HepG2 (cell line): Measurements from ENCODE around the gene TM4SF5. TPM values are rescaled to one million over a fixed set of nuclear protein-coding genes. Genes with fewer than 3 reads are reported as not detected.
A peak's percentile ranks its signal among the peaks of the same experiment; 100 is the strongest.

Source experiments
- BCL6 ChIP-seq: IDR thresholded peaks from 2 replicates; pipeline ENCODE4 v1.6.1; 2016; ENCODE audit warnings: missing genetic modification reagents, missing compliant biosample characterization
- CENPT ChIP-seq: sonication (generic); formaldehyde crosslinking; IDR thresholded peaks from 2 replicates; pipeline ENCODE4 v1.8.0; 2022; ENCODE audit warnings: low read depth, mild to moderate bottlenecking, moderate library complexity, missing genetic modification reagents
- NFIB ChIP-seq: sonication (generic); formaldehyde crosslinking; IDR thresholded peaks from 2 replicates; pipeline ENCODE4 v1.9.0; 2021; ENCODE audit warnings: missing genetic modification reagents, mild to moderate bottlenecking, borderline replicate concordance
- SP4 ChIP-seq: sonication (generic); formaldehyde crosslinking; IDR thresholded peaks from 2 replicates; pipeline ENCODE4 v1.8.1; 2023; ENCODE audit warnings: mild to moderate bottlenecking, missing genetic modification reagents
- ZBTB42 ChIP-seq: sonication (generic); formaldehyde crosslinking; IDR thresholded peaks from 2 replicates; pipeline ENCODE4 v1.5.0; 2020; ENCODE audit warnings: mild to moderate bottlenecking, missing genetic modification reagents
- ZMYM2 ChIP-seq: sonication (generic); formaldehyde crosslinking; IDR thresholded peaks from 2 replicates; pipeline ENCODE4 v1.8.0; 2022; ENCODE audit warnings: mild to moderate bottlenecking, missing genetic modification reagents
- ZNF333 ChIP-seq: sonication (generic); formaldehyde crosslinking; IDR thresholded peaks from 2 replicates; pipeline ENCODE4 v1.4.0; 2020; ENCODE audit warnings: mild to moderate bottlenecking, missing genetic modification reagents, borderline replicate concordance
- ZNF672 ChIP-seq: sonication (generic); formaldehyde crosslinking; IDR thresholded peaks from 2 replicates; pipeline ENCODE4 v1.8.1; 2022; ENCODE audit warnings: missing genetic modification reagents
- polyA plus RNA-seq, 8 experiments: library from polyadenylated mRNA; depleted of rRNA in 3 of 8; stranded (reverse) in 7 of 8; unstranded in 1 of 8; fragments of >200 nt; fragmentation: Illumina TruSeq in 4 of 8; extraction: Trizol in 4 of 8; gene quantifications; 2 replicates each; pipeline versions ENCODE4 v1.2.1 to v1.2.3, GENCODE V29; 2011 to 2016; ENCODE audit warnings: low read depth in 4 of 8, missing spikeins in 1 of 8, mixed read lengths in 1 of 8; ENCODE audit not compliant: insufficient read depth in 1 of 8
- total RNA-seq, 5 experiments: library from RNA; depleted of rRNA; stranded (reverse); fragments of >200 nt; fragmentation: Illumina TruSeq; extraction: Trizol; gene quantifications; 2 replicates each; pipeline ENCODE4 v1.2.3, GENCODE V29; 2016; ENCODE audit warnings: low read depth in 1 of 5
- TF ChIP-seq, protein P1 (sequence below): sonication (generic); formaldehyde crosslinking; IDR thresholded peaks from 2 replicates; pipeline ENCODE4 v1.4.0; 2020; ENCODE audit warnings: missing genetic modification reagents
- TF ChIP-seq, protein P2 (sequence below): sonication (generic); formaldehyde crosslinking; IDR thresholded peaks from 2 replicates; pipeline ENCODE4 v1.4.0; 2020; ENCODE audit warnings: mild to moderate bottlenecking, low read depth, missing genetic modification reagents
- TF ChIP-seq, protein P3 (sequence below): sonication (generic); formaldehyde crosslinking; IDR thresholded peaks from 2 replicates; pipeline ENCODE4 v1.5.1; 2020; ENCODE audit warnings: mild to moderate bottlenecking, missing genetic modification reagents, borderline replicate concordance
- TF ChIP-seq, protein P4 (sequence below): sonication (generic); formaldehyde crosslinking; IDR thresholded peaks from 2 replicates; pipeline ENCODE4 v1.4.0; 2020; ENCODE audit warnings: mild to moderate bottlenecking, missing genetic modification reagents
- TF ChIP-seq, protein P5 (sequence below): sonication (generic); IDR thresholded peaks from 2 replicates; pipeline ENCODE4 v1.6.1; 2016; ENCODE audit warnings: low read depth, borderline replicate concordance
- TF ChIP-seq, protein P6 (sequence below): sonication (generic); formaldehyde crosslinking; IDR thresholded peaks from 2 replicates; pipeline ENCODE4 v1.5.0; 2020; ENCODE audit warnings: mild to moderate bottlenecking, missing genetic modification reagents, borderline replicate concordance
- TF ChIP-seq, protein P7 (sequence below): sonication (generic); formaldehyde crosslinking; IDR thresholded peaks from 2 replicates; pipeline ENCODE4 v1.5.1; 2020; ENCODE audit warnings: mild to moderate bottlenecking, missing genetic modification reagents
- TF ChIP-seq, protein P8 (sequence below): sonication (generic); formaldehyde crosslinking; IDR thresholded peaks from 2 replicates; pipeline ENCODE4 v1.8.1; 2023; ENCODE audit warnings: mild to moderate bottlenecking, moderate library complexity, missing genetic modification reagents

Gene TM4SF5
- total and polyA plus RNA-seq, 2 of the 13 experiments (the other 11 are each of a cell fraction or from before 2014, with no cell fraction given), result 30.1 to 126 TPM

DNA sequence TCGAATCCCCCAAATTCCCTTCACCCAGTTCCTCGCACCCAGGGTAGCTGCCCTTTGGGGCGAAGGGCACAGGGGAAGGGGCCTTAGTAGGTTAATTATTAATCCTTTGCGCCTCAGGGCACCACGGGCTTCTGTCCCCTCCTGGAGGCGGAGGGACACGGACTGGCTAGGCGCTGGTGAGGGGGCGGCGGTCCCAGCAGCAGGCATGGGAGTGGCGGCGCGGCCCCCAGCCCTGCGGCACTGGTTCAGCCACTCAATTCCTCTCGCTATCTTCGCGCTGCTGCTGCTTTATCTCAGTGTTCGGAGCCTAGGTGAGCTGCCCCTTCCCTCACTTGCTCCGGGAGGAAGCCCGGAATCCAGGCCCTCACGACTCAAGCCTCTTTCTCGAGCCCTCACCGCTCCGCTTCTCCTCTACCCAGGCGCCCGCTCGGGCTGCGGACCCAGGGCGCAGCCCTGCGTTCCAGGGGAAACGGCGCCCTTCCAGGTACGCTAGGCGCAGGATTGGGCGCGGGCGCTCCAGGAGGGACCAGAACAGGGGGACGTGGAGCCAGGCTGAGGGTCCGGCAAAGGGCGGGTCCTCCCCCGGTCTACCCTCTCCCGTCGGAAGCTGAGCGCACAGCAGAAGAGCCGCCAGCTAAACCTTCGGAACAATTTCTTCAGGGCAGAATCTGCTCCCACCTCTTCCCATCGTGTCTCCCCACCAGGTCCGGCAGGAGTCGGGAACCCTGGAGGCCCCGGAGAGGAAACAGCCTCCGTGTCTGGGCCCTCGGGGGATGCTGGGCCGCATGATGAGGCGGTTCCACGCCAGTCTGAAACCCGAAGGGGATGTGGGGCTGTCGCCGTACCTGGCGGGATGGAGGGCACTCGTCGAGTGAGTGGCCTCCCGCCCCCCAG is 17.4 kb downstream of the TM4SF5 start, which contains the start of gene GLTPD2 (continued):
- TF ChIP-seq, protein P1, sequence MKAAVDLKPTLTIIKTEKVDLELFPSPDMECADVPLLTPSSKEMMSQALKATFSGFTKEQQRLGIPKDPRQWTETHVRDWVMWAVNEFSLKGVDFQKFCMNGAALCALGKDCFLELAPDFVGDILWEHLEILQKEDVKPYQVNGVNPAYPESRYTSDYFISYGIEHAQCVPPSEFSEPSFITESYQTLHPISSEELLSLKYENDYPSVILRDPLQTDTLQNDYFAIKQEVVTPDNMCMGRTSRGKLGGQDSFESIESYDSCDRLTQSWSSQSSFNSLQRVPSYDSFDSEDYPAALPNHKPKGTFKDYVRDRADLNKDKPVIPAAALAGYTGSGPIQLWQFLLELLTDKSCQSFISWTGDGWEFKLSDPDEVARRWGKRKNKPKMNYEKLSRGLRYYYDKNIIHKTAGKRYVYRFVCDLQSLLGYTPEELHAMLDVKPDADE (CRISPR knock-in tag), result no peak
- TF ChIP-seq ZBTB42 (CRISPR knock-in tag) (no peak), CENPT (CRISPR knock-in tag) (no peak), ZNF333 (CRISPR knock-in tag) (no peak), SP4 (CRISPR knock-in tag) (peak; percentile 60; the same call in 1 of the 2 replicates), ZMYM2 (no peak), BCL6 (CRISPR knock-in tag) (peak; percentile 54), NFIB (CRISPR knock-in tag) (no peak), ZNF672 (no peak)
- TF ChIP-seq, protein P2, sequence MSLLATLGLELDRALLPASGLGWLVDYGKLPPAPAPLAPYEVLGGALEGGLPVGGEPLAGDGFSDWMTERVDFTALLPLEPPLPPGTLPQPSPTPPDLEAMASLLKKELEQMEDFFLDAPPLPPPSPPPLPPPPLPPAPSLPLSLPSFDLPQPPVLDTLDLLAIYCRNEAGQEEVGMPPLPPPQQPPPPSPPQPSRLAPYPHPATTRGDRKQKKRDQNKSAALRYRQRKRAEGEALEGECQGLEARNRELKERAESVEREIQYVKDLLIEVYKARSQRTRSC (CRISPR knock-in tag), result no peak
- TF ChIP-seq, protein P3, sequence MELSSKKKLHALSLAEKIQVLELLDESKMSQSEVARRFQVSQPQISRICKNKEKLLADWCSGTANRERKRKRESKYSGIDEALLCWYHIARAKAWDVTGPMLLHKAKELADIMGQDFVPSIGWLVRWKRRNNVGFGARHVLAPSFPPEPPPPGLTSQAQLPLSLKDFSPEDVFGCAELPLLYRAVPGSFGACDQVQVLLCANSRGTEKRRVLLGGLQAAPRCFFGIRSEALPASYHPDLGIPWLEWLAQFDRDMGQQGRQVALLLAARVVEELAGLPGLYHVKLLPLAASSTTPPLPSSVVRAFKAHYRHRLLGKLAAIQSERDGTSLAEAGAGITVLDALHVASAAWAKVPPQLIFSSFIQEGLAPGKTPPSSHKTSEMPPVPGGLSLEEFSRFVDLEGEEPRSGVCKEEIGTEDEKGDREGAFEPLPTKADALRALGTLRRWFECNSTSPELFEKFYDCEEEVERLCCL (CRISPR knock-in tag), result no peak; the same call in 1 of the 2 replicates
- TF ChIP-seq, protein P4, sequence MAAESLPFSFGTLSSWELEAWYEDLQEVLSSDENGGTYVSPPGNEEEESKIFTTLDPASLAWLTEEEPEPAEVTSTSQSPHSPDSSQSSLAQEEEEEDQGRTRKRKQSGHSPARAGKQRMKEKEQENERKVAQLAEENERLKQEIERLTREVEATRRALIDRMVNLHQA, result no peak
- TF ChIP-seq, protein P5, sequence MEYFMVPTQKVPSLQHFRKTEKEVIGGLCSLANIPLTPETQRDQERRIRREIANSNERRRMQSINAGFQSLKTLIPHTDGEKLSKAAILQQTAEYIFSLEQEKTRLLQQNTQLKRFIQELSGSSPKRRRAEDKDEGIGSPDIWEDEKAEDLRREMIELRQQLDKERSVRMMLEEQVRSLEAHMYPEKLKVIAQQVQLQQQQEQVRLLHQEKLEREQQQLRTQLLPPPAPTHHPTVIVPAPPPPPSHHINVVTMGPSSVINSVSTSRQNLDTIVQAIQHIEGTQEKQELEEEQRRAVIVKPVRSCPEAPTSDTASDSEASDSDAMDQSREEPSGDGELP, result no peak
- TF ChIP-seq, protein P6, sequence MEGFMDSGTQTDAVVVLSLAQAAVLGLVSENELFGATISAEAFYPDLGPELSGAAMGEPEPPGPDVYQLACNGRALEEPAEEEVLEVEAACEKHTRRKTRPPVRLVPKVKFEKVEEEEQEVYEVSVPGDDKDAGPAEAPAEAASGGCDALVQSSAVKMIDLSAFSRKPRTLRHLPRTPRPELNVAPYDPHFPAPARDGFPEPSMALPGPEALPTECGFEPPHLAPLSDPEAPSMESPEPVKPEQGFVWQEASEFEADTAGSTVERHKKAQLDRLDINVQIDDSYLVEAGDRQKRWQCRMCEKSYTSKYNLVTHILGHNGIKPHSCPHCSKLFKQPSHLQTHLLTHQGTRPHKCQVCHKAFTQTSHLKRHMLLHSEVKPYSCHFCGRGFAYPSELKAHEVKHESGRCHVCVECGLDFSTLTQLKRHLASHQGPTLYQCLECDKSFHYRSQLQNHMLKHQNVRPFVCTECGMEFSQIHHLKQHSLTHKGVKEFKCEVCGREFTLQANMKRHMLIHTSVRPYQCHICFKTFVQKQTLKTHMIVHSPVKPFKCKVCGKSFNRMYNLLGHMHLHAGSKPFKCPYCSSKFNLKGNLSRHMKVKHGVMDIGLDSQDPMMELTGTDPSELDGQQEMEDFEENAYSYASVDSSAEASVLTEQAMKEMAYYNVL (CRISPR knock-in tag), result peak; percentile 58; the same call in 1 of the 2 replicates
- TF ChIP-seq, protein P7, sequence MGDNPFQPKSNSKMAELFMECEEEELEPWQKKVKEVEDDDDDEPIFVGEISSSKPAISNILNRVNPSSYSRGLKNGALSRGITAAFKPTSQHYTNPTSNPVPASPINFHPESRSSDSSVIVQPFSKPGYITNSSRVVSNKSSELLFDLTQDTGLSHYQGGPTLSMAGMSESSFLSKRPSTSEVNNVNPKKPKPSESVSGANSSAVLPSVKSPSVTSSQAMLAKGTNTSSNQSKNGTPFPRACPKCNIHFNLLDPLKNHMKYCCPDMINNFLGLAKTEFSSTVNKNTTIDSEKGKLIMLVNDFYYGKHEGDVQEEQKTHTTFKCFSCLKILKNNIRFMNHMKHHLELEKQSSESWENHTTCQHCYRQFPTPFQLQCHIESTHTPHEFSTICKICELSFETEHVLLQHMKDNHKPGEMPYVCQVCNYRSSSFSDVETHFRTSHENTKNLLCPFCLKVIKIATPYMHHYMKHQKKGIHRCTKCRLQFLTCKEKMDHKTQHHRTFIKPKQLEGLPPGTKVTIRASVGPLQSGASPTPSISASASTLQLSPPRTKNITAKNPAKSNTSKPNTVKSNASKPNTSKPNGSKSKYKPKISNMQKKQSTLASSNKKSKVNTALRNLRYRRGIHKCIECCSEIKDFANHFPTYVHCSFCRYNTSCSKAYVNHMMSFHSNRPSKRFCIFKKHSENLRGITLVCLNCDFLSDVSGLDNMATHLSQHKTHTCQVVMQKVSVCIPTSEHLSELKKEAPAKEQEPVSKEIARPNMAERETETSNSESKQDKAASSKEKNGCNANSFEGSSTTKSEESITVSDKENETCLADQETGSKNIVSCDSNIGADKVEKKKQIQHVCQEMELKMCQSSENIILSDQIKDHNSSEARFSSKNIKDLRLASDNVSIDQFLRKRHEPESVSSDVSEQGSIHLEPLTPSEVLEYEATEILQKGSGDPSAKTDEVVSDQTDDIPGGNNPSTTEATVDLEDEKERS, result no peak
- TF ChIP-seq, protein P8, sequence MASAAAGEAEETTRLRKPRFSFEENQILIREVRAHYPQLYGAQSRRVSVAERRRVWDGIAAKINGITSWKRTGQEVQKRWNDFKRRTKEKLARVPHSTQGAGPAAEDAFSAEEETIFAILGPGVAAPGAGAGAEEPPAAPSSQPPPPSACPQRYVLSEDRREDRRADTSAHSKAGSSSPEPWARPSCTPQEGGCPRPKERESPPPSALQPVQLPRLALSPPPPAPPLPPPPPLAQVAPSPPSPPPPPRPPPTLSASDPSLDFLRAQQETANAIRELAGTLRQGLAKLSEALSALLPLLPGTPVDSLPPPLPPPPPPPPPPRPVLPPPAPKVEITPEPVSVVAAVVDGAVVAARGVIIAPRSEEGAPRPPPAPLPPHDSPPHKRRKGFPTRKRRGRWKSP (CRISPR knock-in tag), result no peak
